Panc1 (cell line): Measurements from ENCODE around the gene EIF4E3. TPM values are rescaled to one million over a fixed set of nuclear protein-coding genes. Genes with fewer than 3 reads are reported as not detected.

Source experiments
- ATAC-seq: fragments of 200-7000 bp; cut with Tn5 transposase; 2 replicates; pipeline ENCODE4 v1.9.1; 2020; ENCODE audit warnings: mild to moderate bottlenecking, moderate library complexity
- BruUV-seq: library from RNA; stranded (reverse); fragments of 400-500 nt; replicated peaks from 2 replicates; lab custom pipeline; 2021; lab: Mats Ljungman, UMichigan
- CTCF ChIA-PET: fragments of 300-600 bp; sonication (Branson Sonifier 250); formaldehyde crosslinking; loops from one replicate; lab custom pipeline; 2022; ENCODE audit warnings: antibody characterized with exemption; lab: Charles Lee
- POLR2A ChIA-PET: fragments of 300-600 bp; sonication (Branson Sonifier 250); formaldehyde crosslinking; loops from one replicate; lab custom pipeline; 2022; ENCODE audit warnings: antibody characterized with exemption; lab: Charles Lee
- DNase-seq: peaks from one replicate; pipeline ENCODE4 v3.0.0-alpha.2; 2010; ENCODE audit warnings: low read depth, low spot score
- H3K27ac ChIP-seq: 2 replicates; pipeline ENCODE4 v1.5.1; 2011; ENCODE audit warnings: mild to moderate bottlenecking, low read length, inconsistent platforms
- H3K27me3 ChIP-seq: fragments of 200-500 bp; sonication (Bioruptor generic); 2 replicates; pipeline ENCODE4 v1.6.0; 2014; ENCODE audit warnings: low read length, inconsistent platforms; ENCODE audit not compliant: control insufficient read depth, insufficient read depth
- H3K36me3 ChIP-seq: fragments of 200-500 bp; sonication (Bioruptor generic); 2 replicates; pipeline ENCODE4 v1.5.1; 2014; ENCODE audit warnings: inconsistent platforms, mild to moderate bottlenecking, low read length, moderate library complexity; ENCODE audit not compliant: control insufficient read depth, insufficient read depth
- H3K4me1 ChIP-seq: 2 replicates; pipeline ENCODE4 v1.5.1; 2011; ENCODE audit warnings: inconsistent platforms, mild to moderate bottlenecking, low read length, moderate library complexity; ENCODE audit not compliant: control insufficient read depth, insufficient read depth
- H3K4me3 ChIP-seq, 2 experiments: 2 replicates each; pipeline ENCODE4 v1.5.1; 2011 to 2012; ENCODE audit warnings: low read depth in 2 of 2, low read length in 2 of 2, mild to moderate bottlenecking in 2 of 2, inconsistent platforms in 1 of 2, moderate library complexity in 1 of 2
- H3K9me3 ChIP-seq: fragments of 200-500 bp; sonication (Bioruptor generic); 2 replicates; pipeline ENCODE4 v1.5.1; 2014; ENCODE audit warnings: low read depth, mild to moderate bottlenecking, inconsistent platforms, low read length, moderate library complexity; ENCODE audit not compliant: control insufficient read depth, insufficient read depth
- CTCF ChIP-seq: fragments of 450-650 bp; IDR thresholded peaks from 2 replicates; pipeline ENCODE4 v1.5.1; 2017; ENCODE audit warnings: mild to moderate bottlenecking
- POLR2AphosphoS5 ChIP-seq: IDR thresholded peaks from 2 replicates; pipeline ENCODE4 v1.6.1; 2012; ENCODE audit warnings: mild to moderate bottlenecking, low read depth, low read length, moderate library complexity
- REST ChIP-seq, 2 experiments: IDR thresholded peaks; 2 replicates each; pipeline ENCODE4 v1.6.1; 2011 to 2012; ENCODE audit warnings: low read depth in 2 of 2, control low read depth in 1 of 2, low read length in 1 of 2, mild to moderate bottlenecking in 1 of 2, moderate library complexity in 1 of 2; ENCODE audit not compliant: insufficient read depth in 1 of 2
- SIN3A ChIP-seq: IDR thresholded peaks from 2 replicates; pipeline ENCODE4 v1.6.1; 2012; ENCODE audit warnings: low read depth, mild to moderate bottlenecking, low read length, moderate library complexity, borderline replicate concordance; ENCODE audit not compliant: insufficient read depth
- TCF7L2 ChIP-seq: IDR thresholded peaks from 2 replicates; pipeline ENCODE4 v1.6.1; 2011; ENCODE audit warnings: mild to moderate bottlenecking, low read depth, low read length, inconsistent platforms
- in situ Hi-C: cut with HindIII; loops from 2 replicates; pipeline ENCODE4 v1.10.0; 2016; ENCODE audit warnings: low sequenced_read_pairs, low pct_unique_long_range_greater_than_20kb
- intact Hi-C: fragments of 100-400 bp; cut with micrococcal nuclease; formaldehyde crosslinking; loops from one replicate; pipeline ENCODE4 v1.10.0; 2022; ENCODE audit not compliant: unreplicated experiment
- total RNA-seq: library from RNA; stranded (reverse); gene quantifications from one replicate; pipeline ENCODE4 v1.2.1, GENCODE V29; 2021; ENCODE audit not compliant: unreplicated experiment

Gene EIF4E3
- total RNA-seq, 1 experiment from 2014 or later, result 0.39 TPM

GRCh38 chr3:71721002-71721401 lies 4.2 kb downstream of the EIF4E3 start:
- Histone ChIP-seq H3K9me3 (no peaks in the 10 kb centered on the region), H3K4me1 (no peaks in the 10 kb centered on the region), H3K4me3 (no peak overlapping the region), H3K27me3 (peaks cover 17% of the 10 kb centered on the region), H3K36me3 (no peaks in the 10 kb centered on the region), H3K27ac (no peak overlapping the region)
- in situ Hi-C loops (no loop called here), intact Hi-C loops (no loop called here)
- CTCF ChIA-PET, result no interaction called here
- BruUV-seq, result no TSS peak
- no peak for DNase-seq
- POLR2A ChIA-PET, result no interaction called here
- no peak for ATAC-seq
- TF ChIP-seq REST (IDR thresholded peaks at IDR 0.05; ENCODE audit: insufficient read depth in 1 of 2, low read depth in 2 of 2, low read length in 1 of 2) (no peak), TCF7L2 (no peak), CTCF (no peak), SIN3A (no peak), POLR2AphosphoS5 (no peak)

- BruUV-seq, result no TSS peak
- H3K36me3 ChIP-seq, result no peaks in the 10 kb centered on the region
- intact Hi-C loops, result no loop called here
- CTCF ChIA-PET, result no interaction called here
- TF ChIP-seq SIN3A (no peak), REST (IDR thresholded peaks at IDR 0.05; ENCODE audit: insufficient read depth in 1 of 2, low read depth in 2 of 2, low read length in 1 of 2) (no peak), CTCF (no peak), TCF7L2 (no peak), POLR2AphosphoS5 (no peak)
- H3K9me3 ChIP-seq, result no peaks in the 10 kb centered on the region
- H3K4me1 ChIP-seq, result no peaks in the 10 kb centered on the region
- POLR2A ChIA-PET, result no interaction called here
- DNase-seq, result no peak
- no peak for ATAC-seq
- H3K4me3 ChIP-seq, result no peak overlapping the region
- H3K27ac ChIP-seq, result no peak overlapping the region
- peaks cover 6% of the 10 kb centered on the region for H3K27me3 ChIP-seq
- in situ Hi-C loops, result no loop called here
These were observed 7.1 kb downstream of the EIF4E3 start for GRCh38 chr3:71718072-71718471.
